Neuron (in vitro differentiated cells): Measurements from ENCODE around the gene GABRB1.

Experiments
- H2AFZ ChIP-seq: one replicate; pipeline ENCODE4 v1.6.1; 2013; ENCODE audit warnings: low read depth, mild to moderate bottlenecking, inconsistent platforms, low read length, moderate library complexity
- H3K27me3 ChIP-seq: one replicate; pipeline ENCODE4 v1.6.1; 2013; ENCODE audit warnings: low read length; ENCODE audit not compliant: insufficient read depth
- H3K36me3 ChIP-seq: one replicate; pipeline ENCODE4 v1.6.1; 2013; ENCODE audit warnings: low read length; ENCODE audit not compliant: insufficient read depth
- H3K4me1 ChIP-seq: one replicate; pipeline ENCODE4 v1.6.1; 2013; ENCODE audit warnings: low read length; ENCODE audit not compliant: insufficient read depth
- H3K4me3 ChIP-seq: 2 replicates; pipeline ENCODE4 v1.5.1; 2013; ENCODE audit warnings: mild to moderate bottlenecking, low read length, moderate library complexity
- H3K9me3 ChIP-seq: one replicate; pipeline ENCODE4 v1.6.1; 2013; ENCODE audit warnings: low read length

GABRB1 gene

GRCh38 chr4:47013373-47013772 is 18.0 kb upstream of the GABRB1 start:
- no peaks in the 10 kb centered on the region for H3K36me3 ChIP-seq
- H2AFZ ChIP-seq, result no peak overlapping the region
- H3K4me1 ChIP-seq, result no peaks in the 10 kb centered on the region
- no peak overlapping the region for H3K4me3 ChIP-seq
- H3K27me3 ChIP-seq, result no peaks in the 10 kb centered on the region
- H3K9me3 ChIP-seq, result no peaks in the 10 kb centered on the region

GRCh38 chr4:47017081-47017480 is 14.3 kb upstream of the GABRB1 start:
- H3K4me3 ChIP-seq, result no peak overlapping the region
- H3K27me3 ChIP-seq, result no peaks in the 10 kb centered on the region
- no peak overlapping the region for H2AFZ ChIP-seq
- no peaks in the 10 kb centered on the region for H3K36me3 ChIP-seq
- H3K4me1 ChIP-seq, result no peaks in the 10 kb centered on the region
- no peaks in the 10 kb centered on the region for H3K9me3 ChIP-seq

- Histone ChIP-seq H3K4me3 (no peak overlapping the region), H2AFZ (no peak overlapping the region), H3K4me1 (no peaks in the 10 kb centered on the region), H3K9me3 (no peaks in the 10 kb centered on the region), H3K36me3 (no peaks in the 10 kb centered on the region), H3K27me3 (no peaks in the 10 kb centered on the region)
These were observed 13.9 kb upstream of the GABRB1 start for GRCh38 chr4:47017494-47017893.

GRCh38 chr4:47031751-47032404 is 511 bp downstream of the GABRB1 start:
- H3K27me3 ChIP-seq, result peaks cover 20% of the 10 kb centered on the region

GRCh38 chr4:47032405-47033106 is 1.2 kb downstream of the GABRB1 start:
- Histone ChIP-seq H3K4me3 (peak overlapping the region; percentile 52), H3K27me3 (peaks cover 20% of the 10 kb centered on the region), H3K36me3 (no peaks in the 10 kb centered on the region), H3K9me3 (no peaks in the 10 kb centered on the region), H3K4me1 (peaks cover 7% of the 10 kb centered on the region), H2AFZ (peak overlapping the region; percentile 36)

More at GRCh38 chr4:47031751-47032404, 511 bp downstream of the GABRB1 start:
- peak overlapping the region; percentile 36 for H2AFZ ChIP-seq
- no peaks in the 10 kb centered on the region for H3K9me3 ChIP-seq
- H3K36me3 ChIP-seq, result no peaks in the 10 kb centered on the region
- peak overlapping the region; percentile 52 for H3K4me3 ChIP-seq
- peaks cover 7% of the 10 kb centered on the region for H3K4me1 ChIP-seq

GRCh38 chr4:47038263-47038662 is 6.9 kb downstream of the GABRB1 start:
- H2AFZ ChIP-seq, result no peak overlapping the region
- no peaks in the 10 kb centered on the region for H3K27me3 ChIP-seq
- no peaks in the 10 kb centered on the region for H3K4me1 ChIP-seq
- no peaks in the 10 kb centered on the region for H3K36me3 ChIP-seq
- no peak overlapping the region for H3K4me3 ChIP-seq
- no peaks in the 10 kb centered on the region for H3K9me3 ChIP-seq

- Histone ChIP-seq H3K4me3 (no peak overlapping the region), H2AFZ (no peak overlapping the region), H3K9me3 (no peaks in the 10 kb centered on the region), H3K27me3 (no peaks in the 10 kb centered on the region), H3K36me3 (no peaks in the 10 kb centered on the region), H3K4me1 (no peaks in the 10 kb centered on the region)
These were observed 9.5 kb downstream of the GABRB1 start for GRCh38 chr4:47040828-47041227.

- Histone ChIP-seq H3K36me3 (no peaks in the 10 kb centered on the region), H3K9me3 (no peaks in the 10 kb centered on the region), H3K27me3 (no peaks in the 10 kb centered on the region), H2AFZ (no peak overlapping the region), H3K4me3 (no peak overlapping the region), H3K4me1 (no peaks in the 10 kb centered on the region)
These were observed 12.5 kb downstream of the GABRB1 start for GRCh38 chr4:47043821-47044220.

- Histone ChIP-seq H3K36me3 (no peaks in the 10 kb centered on the region), H3K9me3 (no peaks in the 10 kb centered on the region), H3K4me3 (no peak overlapping the region), H3K4me1 (no peaks in the 10 kb centered on the region), H2AFZ (no peak overlapping the region), H3K27me3 (no peaks in the 10 kb centered on the region)
These were observed 13.9 kb downstream of the GABRB1 start for GRCh38 chr4:47045261-47045660.

- H3K4me3 ChIP-seq, result no peak overlapping the region
- H3K27me3 ChIP-seq, result no peaks in the 10 kb centered on the region
- no peaks in the 10 kb centered on the region for H3K4me1 ChIP-seq
- H3K36me3 ChIP-seq, result no peaks in the 10 kb centered on the region
- no peaks in the 10 kb centered on the region for H3K9me3 ChIP-seq
- H2AFZ ChIP-seq, result no peak overlapping the region
These were observed 18.0 kb downstream of the GABRB1 start for GRCh38 chr4:47049347-47049746.

- no peaks in the 10 kb centered on the region for H3K9me3 ChIP-seq
- H3K4me1 ChIP-seq, result no peaks in the 10 kb centered on the region
- H3K36me3 ChIP-seq, result no peaks in the 10 kb centered on the region
- no peaks in the 10 kb centered on the region for H3K27me3 ChIP-seq
- H2AFZ ChIP-seq, result no peak overlapping the region
- H3K4me3 ChIP-seq, result no peak overlapping the region
These were observed 19.7 kb downstream of the GABRB1 start for GRCh38 chr4:47050761-47051725.

GRCh38 chr4:47053485-47053884 is 22.1 kb downstream of the GABRB1 start:
- Histone ChIP-seq H3K4me1 (no peaks in the 10 kb centered on the region), H3K36me3 (no peaks in the 10 kb centered on the region), H3K4me3 (no peak overlapping the region)

GRCh38 chr4:47054130-47054529 is 22.8 kb downstream of the GABRB1 start:
- no peak overlapping the region for H3K4me3 ChIP-seq
- no peaks in the 10 kb centered on the region for H3K27me3 ChIP-seq
- H3K36me3 ChIP-seq, result no peaks in the 10 kb centered on the region
- H3K9me3 ChIP-seq, result no peaks in the 10 kb centered on the region
- H3K4me1 ChIP-seq, result no peaks in the 10 kb centered on the region
- no peak overlapping the region for H2AFZ ChIP-seq

More at GRCh38 chr4:47053485-47053884, 22.1 kb downstream of the GABRB1 start:
- no peak overlapping the region for H2AFZ ChIP-seq
- no peaks in the 10 kb centered on the region for H3K9me3 ChIP-seq
- H3K27me3 ChIP-seq, result no peaks in the 10 kb centered on the region
